ENCODE results near the gene SDF4.

Gene SDF4, protein sequence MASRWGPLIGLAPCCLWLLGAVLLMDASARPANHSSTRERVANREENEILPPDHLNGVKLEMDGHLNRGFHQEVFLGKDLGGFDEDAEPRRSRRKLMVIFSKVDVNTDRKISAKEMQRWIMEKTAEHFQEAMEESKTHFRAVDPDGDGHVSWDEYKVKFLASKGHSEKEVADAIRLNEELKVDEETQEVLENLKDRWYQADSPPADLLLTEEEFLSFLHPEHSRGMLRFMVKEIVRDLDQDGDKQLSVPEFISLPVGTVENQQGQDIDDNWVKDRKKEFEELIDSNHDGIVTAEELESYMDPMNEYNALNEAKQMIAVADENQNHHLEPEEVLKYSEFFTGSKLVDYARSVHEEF

DNA sequence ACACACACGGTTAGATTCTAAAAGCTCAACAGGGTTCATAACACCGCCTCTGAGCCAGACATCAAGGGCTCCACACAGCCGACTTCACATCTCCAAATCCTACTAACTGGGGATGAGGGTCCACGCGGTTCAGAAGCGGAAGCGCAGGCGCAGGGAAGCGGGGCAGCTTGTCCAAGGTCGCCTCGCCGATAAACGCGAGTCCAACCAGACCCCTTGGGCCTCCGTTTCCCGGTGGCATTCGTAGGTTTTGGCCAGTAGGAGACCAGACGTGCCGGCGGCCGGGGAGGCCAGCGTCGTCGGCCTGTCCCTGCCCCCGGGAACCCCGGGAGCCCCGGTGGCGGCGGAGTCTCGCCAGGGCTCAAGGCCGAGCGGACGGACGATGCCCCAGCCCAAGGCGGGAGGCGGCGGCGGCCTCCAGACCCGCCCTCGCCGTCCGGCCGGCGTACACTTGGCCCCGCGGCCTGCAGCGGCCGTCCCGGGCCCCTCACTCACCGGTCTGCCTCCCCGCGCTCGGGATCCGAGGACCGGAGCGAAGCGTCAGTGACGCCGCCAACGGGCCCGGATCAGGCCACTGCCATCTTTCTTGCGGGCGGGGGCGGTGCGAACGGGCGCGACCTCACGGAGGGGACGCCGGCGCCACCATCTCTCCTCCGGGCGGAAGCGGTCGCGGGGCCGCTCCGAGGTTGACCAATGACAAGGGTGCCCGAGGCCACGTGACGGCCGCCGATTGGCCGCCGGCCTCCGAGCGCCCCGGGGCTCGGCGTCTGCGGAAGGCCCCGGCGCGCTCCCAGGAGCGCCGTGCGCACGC, at the start of gene SDF4:
Gene SDF4, minus strand, starts transcription at position 602 of the 808 bp plus-strand sequence. CDS start 3,229 bp downstream, outside the sequence.
- peak; percentile 95 to 96 for DNase-seq (ENCODE audit: low read depth in 2 of 2)

DNA sequence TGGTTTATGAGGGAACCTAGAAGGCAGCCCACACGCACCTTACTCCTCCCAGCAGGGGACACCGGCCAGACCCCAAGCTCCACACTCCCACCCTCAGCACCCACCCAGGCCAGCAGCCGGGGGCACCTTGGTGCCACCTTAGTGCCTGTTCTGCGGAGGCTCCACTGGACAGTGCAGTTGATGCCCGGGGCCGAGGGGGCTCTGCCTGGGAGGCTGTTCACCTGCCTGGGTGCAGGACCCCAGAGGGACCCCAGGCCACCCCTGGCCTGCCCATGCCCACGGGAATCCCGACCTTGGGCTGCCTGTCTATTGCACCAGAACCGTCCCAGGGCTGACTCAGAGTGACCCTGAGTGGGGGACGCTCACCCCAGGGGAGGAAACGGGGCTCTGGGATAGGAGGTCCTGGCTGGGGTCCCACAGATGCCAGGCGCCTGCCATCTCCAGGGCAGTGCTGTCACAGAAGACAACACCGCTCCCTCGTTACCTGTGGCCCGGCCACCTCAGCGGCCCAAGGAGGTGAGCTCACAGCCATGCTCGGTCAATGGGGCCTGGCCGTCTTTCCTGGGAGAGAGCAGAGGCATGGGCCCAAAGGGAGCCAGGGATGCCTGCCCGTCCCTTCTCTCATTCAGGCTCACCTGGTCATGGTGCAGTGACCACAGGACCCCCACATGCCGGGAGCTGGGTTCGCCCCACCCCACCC, 49.1 kb upstream of the SDF4 start:
- DNase-seq (ENCODE audit: low read depth in 2 of 2) = no peak

DNA sequence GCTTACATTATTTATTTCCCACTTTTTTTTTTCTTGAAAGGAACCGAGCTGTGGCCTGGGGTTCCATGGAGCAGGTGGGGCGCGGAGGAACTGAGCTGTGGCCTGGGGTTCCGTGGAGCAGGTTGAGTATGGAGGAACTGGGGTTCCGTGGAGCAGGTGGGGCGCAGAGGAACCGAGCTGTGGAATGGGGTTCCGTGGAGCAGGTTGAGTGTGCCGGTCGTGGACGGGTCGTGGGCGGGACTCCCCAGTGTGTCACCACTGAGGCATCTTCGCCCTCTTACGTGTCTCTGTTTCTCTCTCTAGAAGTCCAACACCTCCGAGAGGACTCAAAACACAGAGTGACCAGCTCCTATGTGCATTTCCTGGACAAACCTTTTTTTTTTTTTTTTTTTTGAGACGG, 47.2 kb upstream of the SDF4 start:
- DNase-seq (ENCODE audit: low read depth in 2 of 2) = no peak

DNA sequence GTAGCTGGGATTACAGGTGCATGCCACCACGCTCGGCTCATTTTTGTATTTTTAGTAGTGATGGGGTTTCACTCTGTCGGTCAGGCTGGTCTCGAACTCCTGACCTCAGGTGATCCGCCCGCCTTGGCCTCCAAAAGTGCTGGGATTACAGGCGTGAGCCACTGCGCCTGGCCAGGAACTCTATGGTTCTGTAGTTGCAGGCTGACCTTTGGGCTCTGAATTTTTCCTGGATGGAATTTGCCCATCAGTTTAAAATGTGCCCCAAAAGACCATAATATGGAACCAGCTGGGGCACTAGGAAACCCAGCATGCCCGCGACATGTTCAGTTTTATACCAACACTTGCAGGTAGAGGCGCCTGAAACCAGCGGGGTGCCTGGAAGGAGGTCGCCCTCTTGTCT, 46.8 kb upstream of the SDF4 start:
- DNase-seq (ENCODE audit: low read depth in 2 of 2) = no peak

DNA sequence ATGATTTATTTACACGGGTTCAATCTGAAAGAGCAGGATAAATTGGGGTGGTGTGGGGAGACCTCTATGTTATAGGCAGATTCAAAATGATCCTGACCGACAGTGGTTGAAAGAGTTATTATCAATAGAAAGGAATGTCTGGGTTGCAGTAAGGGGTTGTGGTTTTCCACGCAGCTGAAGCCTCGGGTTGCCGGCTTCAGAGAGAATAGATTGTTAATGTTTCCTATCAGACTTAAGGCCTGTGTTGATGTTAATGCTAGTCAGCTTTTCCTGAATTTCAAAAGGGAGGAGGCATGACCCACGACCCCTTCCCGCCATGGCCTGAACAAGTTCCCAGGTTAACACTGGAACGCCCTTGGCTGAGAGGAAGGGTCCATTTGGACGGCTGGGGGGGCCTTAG, 44.0 kb upstream of the SDF4 start:
- no peak for DNase-seq (ENCODE audit: low read depth in 2 of 2)

DNA sequence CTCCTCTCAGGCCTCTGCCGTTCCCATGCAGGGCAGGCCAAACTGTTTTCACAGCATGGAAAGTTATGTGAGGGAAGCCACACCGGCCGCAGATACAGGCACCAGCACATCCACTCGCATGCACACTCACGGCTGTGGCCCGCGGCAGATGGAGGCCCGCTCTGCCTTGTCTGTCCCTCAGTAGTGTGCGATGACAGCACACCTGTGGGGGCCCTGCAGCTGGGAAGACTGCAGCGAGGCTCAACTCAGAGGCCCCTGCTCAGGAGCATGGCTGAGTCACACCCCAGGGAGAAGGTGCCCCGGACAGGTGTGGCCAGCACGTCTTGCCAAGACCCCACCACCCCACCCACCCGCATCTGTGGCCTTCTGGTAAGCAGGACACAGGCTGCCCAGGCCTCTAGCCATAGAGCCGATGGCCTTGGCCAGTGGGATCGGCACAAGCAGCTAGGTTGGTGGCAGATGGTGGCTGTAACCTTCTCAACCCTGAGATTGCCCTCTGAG, 43.2 kb upstream of the SDF4 start:
- DNase-seq (ENCODE audit: low read depth in 2 of 2) = no peak

DNA sequence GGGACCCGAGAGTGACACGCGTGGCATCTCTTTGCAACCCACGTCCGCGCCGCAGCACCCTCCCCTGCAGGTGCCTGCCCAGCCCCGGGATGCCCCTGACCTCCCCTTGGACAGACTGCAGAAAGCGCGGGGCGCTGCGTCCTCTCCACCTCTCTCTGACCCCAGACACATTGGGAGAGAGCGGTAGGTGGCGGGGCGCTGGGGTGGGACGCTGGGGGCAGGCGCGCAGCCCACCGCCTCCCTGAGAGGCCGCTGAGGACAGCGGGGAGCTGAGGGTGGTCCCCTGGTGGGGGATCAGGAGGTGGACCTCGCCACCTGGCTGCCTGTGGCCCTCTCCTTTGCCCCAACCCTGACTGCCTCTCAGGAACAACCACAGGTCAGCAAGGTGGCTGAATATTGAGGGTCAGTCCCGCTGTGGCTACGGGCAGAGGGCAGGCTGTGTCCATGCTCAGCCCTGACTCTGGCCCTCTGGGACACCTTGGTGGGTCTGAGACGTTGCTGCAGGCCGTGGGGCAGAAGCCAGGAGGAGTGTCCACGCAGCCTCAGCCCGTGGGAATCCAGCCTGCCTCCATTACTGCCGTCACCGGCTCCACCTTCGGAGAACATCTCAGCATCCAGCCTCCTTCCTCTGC, 42.6 kb upstream of the SDF4 start:
- no peak for DNase-seq (ENCODE audit: low read depth in 2 of 2)

DNA sequence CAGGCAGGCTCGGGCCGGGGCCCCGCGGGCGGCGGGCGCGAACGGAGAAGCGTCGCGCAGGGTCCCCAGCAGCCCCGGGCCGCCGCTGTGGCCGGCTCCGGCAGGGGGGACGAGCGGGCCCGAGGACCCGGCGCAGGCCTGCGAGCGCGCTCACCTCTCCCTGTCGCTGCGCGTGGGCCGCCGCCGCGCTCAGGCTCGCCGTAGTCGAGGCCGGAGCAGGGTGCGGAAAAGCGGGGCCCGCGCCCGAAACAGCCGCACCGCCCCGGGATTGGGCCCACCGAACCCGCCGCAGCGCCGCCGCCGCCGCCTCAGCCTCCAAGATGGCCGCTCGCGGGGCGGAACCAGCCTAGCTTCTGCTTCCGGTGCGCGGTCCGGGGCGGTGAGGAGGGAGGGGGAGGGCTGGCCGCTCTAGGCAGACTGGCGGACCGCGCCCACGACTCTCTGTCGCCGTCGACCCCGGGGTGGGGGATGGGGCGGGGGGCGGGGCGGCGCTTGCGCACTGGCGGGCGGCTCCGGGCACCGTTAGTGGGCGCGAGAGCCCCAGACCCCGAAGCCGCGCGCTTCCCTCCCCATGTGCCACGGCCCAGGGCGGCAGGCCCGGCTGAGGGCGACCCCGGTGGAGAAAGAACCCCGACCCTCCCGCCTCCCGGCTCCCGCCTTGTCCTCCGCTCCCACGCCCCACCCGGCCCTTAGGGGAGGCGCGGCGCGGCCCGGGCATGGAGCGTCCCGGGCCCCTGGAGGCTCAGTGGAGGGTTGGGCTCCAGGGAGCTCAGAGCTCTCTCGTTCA, 41.9 kb upstream of the SDF4 start, which contains the start of gene UBE2J2:
Gene UBE2J2, minus strand, starts transcription at position 343 of the 787 bp plus-strand sequence. CDS start 5,862 bp downstream, outside the sequence.
- peak; percentile 88 to 90 for DNase-seq (ENCODE audit: low read depth in 2 of 2)

DNA sequence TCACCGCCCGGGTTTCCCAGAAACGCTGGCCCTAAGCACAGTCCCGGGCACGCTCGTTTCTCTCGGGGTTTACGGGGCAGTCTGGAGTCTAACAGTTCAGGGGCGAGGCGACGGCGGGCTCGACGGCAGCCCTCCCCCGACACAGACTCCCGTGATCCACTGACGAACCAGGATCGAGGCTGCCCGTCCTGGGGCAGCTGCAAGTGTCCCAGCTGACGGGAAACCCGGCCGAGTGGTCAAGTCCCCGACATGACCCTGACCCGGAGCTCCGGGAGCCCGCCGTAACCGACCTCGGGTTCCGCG, 41.4 kb upstream of the SDF4 start:
- DNase-seq (ENCODE audit: low read depth in 2 of 2) = no peak

DNA sequence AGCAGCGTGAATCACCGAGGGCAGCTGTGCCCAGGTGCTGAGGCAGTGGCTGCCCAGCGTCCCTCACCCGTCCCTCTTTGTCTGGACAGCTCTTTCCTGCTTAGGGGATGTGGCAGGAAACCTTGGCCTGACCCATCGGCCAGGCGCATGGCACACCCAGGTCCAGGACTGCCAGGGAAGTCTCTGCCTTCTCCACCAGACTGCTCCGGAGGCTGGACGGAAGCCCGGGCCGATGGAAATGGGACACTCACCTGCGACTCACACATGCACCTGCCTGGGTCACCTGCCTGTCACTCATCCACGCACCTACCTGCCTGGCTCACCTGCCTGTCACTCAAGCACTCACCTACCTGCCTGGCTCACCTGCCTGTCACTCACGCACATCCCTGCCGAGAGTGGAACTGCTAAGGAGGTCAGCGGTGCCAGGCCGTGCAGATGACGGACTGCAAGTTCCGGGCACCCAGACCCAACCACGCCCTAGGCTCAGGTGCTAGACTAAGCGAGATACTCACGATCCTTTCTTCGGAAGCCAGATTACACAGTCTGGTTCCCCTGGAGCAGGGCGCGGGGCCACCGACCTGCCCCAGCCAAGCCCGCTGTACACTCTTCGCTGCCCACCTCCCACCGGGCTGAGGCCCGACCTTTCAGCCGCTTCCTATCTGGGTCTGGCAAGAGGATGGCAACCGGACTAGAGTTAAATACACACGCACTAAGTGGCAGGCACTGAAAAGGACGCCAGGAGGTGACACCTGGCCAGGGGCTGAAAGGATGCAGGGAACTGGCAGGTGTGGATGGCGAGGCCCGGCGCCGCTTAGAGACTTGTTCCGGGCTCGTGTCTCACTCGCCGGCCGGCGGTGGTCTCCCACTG, 40.8 kb upstream of the SDF4 start:
- no peak for DNase-seq (ENCODE audit: low read depth in 2 of 2)

DNA sequence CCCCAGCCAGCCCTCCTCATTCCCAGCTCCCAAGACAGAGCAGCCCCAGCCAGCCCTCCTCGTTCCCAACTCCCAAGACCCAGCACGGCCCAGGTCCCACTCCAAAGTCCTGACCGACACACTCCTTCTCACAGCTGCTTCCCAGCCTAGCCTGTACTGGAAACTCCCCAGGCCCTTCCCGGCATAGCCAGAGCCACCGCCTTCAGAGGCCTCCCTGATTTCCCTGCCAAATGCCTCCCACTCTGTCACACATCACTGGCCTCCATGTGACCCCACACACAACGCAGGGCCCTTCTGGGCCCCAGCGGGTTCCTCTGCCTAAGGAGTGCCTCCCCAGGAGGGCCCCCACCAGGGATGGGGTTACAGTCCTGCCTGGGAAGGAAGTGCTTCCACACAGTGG, 39.0 kb upstream of the SDF4 start:
- no peak for DNase-seq (ENCODE audit: low read depth in 2 of 2)

DNA sequence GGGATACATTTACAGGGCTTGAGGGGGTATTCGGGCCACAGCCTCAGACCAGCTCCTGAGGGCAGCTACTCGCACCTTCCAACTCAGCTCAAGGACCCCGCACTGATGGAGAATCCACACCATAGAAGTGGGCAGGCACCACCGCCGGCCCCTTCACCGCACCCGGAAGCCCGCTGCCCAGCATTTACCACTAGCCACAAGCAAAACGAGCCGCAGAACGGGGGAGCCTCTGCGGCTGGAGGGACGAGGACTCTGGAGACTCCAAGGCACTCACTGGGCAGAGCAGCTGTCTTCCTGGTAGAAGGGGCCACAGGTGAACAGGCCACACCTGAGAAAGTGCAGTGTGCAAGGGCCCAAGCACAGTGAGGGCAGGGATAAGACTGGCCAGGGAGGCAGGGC, 36.5 kb upstream of the SDF4 start:
- DNase-seq (ENCODE audit: low read depth in 2 of 2) = no peak

DNA sequence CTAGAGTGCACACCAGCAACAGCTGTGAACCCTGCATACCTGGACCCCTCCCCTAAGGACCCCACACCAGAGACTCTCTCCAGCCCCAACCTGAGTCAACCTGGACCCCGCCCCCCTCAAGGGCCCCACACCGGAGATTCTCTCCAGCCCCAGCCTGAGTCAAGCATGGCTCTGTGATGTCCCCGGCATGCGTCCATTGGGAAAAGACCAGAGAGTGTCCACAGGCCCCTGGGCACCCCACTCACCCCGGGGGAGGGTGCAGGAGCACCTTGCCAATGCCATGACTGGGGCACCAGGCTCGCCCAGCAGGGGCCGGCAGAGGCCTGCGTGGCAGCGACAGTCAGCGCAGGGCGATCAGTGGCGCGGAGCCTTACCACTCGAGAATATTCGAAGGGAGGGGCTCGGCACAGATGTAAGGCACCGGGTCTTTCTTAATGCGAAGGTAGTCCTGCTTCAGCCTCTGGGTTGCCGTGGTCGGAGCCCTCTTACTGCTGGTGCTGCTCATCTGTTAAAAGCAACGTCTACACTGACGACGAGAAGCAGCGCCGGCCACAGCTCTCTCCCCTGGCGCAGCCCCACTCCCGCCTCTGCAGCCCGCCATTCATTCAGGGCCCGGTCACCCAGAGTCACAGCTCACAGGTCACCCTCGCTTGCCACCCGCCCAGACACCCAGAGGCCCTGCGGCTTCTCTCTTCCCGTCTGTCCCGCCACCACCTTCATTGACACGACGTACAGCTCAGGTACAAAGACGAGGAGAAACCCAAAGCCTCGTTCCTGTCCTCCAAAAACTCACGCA, 35.9 kb upstream of the SDF4 start:
- no peak for DNase-seq (ENCODE audit: low read depth in 2 of 2)

DNA sequence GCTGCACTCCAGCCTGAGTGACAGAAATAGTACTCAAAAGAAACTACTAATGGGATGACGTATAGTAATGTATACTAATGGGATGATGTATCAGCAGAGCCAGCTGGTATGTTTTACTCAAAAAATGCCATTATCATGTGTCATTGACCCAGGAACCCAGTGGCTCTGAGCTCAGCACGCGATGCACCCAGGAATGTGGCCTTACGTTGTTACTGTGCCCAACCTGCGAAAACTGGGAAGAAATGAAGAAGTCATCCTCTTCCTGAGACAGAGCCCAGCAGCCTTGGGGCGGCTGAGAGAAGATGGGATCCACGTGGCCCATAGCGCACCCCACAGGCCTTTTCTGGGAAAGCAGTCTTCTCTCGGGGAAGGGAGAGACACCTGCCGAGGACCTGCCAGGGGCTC, 33.1 kb upstream of the SDF4 start:
- DNase-seq (ENCODE audit: low read depth in 2 of 2) = no peak

DNA sequence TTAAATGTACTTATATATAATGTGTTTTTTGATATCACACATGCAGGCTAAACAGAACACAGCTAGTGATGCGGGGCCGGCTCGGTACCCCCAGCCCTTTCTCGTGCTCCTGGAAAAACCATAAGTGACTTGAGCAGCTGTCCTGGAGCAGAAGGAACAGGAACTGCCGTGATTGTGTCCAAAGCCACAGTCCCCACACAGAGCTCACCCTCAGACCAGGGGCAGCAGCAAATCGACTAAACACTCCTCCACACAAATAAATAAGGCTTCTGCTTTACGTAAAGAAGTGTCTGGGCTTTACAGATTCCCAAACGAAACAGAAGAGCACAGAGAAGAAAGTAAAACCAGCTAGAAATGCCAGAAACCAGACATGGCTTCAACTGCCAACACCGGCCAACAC, 32.2 kb upstream of the SDF4 start:
- no peak for DNase-seq (ENCODE audit: low read depth in 2 of 2)

DNA sequence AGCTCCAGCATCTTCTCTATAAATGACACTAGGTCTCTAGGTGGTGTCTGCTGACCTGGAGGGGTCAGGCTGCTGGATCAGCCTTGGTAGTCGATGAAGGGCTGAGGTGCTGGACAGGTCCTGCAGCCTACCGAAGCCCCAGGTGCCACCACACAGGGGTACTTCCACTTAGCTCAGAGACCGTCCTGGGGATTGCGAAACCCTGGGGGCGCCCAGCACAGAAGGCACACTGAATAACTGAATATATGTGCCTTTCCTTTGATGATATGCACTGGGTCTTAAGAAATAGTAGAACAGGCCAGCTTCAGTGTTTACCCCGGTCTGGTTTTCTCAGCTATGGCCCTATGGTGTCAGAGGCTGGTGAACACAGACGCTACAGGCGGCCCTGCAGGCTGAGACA, 31.0 kb upstream of the SDF4 start:
- no peak for DNase-seq (ENCODE audit: low read depth in 2 of 2)

DNA sequence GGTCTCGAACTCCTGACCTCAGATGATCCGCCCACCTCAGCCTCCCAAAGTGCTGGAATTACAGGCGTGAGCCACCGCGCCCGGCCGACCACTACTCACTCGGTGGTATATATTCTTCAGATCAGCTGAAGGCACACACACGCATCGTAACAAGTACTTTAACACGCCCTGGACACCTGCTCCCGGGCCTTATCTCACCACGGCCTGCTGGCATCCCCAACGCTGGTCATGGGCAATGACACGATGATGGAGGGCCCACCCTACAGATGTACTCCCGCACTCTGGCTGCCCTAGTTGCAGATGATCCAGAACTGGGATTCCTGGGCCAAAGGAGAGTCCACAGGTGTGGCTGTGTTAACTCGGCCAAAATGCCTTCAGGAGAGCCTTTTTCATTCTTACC, 30.3 kb upstream of the SDF4 start:
- no peak for DNase-seq (ENCODE audit: low read depth in 2 of 2)

DNA sequence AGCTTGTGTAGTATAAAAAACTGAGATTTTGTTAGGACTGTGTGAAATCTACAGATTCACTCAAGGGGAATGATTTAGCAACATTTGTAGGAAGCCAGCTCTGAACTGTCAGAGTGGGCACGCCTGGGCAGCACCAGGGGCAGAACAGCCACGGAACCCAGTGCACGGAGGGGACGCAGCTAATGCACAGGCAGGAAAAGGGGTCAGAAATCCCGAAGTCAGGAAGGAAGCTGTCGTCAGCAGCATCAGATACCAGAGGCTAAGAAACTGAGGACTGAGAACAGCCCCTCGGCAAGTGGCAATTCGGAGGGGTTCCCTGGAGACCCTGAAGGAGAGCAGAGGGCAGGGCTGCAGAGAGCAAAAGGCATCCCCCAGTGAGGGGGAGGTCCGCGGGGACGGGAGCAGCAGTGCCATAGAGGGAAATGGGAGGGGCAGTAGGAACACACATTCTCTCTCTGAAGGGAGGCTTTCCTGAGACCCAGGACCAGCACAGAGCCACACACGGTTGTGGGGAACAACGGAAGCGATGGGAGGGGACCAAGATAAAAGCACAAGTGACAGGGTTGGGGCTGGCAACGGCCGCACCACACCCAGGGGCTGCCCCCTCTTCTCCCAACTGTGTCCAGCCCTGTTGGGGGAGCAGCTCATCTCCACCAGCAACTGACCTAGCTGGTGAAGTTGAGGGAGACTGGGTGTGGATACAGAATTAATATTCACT, 29.2 kb upstream of the SDF4 start:
- no peak for DNase-seq (ENCODE audit: low read depth in 2 of 2)
